GM12892 (cell line): ENCODE results near the gene TAPBP.

Experiments
- POLR2A ChIP-seq: IDR thresholded peaks from 2 replicates; pipeline ENCODE4 v1.6.1; 2011; ENCODE audit warnings: low read depth, low read length, control low read depth
- POLR2AphosphoS5 ChIP-seq: IDR thresholded peaks from 2 replicates; pipeline ENCODE4 v1.6.1; 2011; ENCODE audit warnings: low read depth, low read length, control low read depth
- TAF1 ChIP-seq: IDR thresholded peaks from 2 replicates; pipeline ENCODE4 v1.6.1; 2011; ENCODE audit warnings: low read depth, mild to moderate bottlenecking, control low read depth, low read length, borderline replicate concordance

DNA sequence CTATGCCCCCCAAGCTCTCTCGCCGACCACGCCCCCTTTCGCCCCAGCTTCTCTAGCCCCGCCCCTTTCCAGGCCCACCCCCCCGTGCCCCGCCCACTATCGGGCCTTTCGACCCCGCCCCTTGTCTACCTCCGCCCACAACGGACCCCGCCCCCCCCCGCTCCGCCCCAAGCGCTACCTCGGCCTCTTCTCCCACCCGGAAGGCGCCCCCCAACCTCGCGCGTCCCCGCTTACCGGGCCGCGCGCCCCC is 3.5 kb upstream of the TAPBP start:
- TF ChIP-seq POLR2A: no peak
- no peak for TF ChIP-seq POLR2AphosphoS5
- no peak for TF ChIP-seq TAF1
